IPS-18c (cell line): ENCODE measurements around the gene OXCT2.
"Not testable (repeated sequence)": the region's sequence is repeated elsewhere in the genome, so short reads cannot be mapped to it uniquely, and the experiment has no call there.

Experiments used
- H3K4me3 ChIP-seq: 2 replicates; pipeline ENCODE4 v1.7.0; 2013; ENCODE audit warnings: low read depth, mild to moderate bottlenecking, low read length, moderate library complexity; ENCODE audit not compliant: insufficient read depth
- H3K9me3 ChIP-seq: one replicate; pipeline ENCODE4 v1.6.1; 2013; ENCODE audit warnings: mild to moderate bottlenecking, low read length, moderate library complexity; ENCODE audit not compliant: control insufficient read depth, insufficient read depth

Gene OXCT2

DNA sequence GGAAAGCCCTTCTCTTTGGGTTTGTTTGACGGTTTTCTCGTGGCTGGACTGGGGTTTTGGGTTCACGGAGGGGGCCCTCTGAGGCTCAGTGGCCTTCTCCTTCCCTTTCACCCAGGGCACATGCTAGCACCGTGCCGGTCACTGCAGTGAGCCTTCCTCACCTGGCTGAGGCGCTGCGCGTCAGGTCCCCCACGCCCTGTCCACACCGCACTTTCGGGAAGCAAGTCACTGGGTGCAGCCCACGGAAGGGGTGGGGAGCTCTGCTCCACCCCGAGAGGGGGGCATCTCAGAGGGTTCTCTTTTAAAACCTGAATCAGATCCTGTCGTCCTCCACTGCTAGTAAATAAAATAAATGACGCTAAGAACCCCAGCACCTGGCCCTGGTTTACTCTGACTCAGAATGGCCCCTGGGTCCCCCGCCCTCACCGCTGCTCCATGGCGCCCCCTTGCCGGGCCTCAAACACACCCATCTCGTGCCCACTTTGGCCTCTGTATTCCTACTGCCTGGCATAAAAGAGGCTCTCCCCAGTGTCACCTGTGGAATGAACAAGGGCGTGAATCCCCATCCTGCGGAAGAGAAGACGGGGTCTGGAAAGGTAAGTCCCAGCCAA lies 2.3 kb upstream of the OXCT2 start:
- H3K9me3 ChIP-seq, H3K4me3 ChIP-seq: not testable (repeated sequence)

DNA sequence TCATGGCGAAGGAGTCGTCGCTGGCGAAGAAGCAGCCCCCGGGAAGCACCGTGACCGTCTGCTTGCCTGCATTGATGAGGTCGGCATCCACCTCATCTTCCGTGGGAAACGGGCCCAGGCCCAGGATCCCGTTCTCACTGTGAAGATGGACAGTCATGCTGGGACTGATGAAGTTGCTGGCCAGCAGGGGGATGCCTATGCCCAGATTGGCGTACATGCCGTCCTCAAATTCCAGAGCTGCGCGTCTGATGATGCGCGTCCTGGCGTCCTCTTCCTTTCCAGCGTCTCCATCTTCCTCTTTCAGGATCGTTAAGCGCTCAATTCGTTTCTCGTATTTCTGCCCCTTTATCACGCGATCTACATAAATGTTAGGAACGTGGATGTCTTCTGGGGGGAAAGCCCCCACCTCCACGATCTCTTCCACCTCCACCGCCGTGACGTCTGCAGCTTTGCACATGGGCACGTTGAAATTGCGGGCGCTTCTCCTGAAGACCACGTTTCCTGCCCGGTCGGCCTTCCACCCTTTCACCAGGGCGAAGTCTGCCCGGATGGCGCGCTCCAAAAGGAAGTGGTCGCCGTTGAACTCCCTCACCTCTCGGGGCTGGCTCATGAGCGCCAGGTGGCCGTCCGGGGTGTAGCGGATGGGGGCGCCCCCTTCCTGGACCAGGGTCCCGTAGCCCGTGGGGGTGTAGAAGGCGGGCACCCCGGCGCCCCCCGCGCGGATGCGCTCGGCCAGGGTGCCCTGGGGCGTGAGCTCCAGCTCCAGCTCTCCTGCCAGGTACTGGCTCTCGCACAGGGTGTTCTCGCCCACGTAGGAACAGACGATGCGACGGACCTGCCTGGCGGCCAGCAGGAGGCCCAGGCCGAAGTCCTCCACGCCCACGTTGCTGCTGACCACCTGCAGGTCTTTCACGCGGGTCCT lies 787 bp downstream of the OXCT2 start:
- not testable (repeated sequence) for H3K9me3 ChIP-seq, H3K4me3 ChIP-seq

DNA sequence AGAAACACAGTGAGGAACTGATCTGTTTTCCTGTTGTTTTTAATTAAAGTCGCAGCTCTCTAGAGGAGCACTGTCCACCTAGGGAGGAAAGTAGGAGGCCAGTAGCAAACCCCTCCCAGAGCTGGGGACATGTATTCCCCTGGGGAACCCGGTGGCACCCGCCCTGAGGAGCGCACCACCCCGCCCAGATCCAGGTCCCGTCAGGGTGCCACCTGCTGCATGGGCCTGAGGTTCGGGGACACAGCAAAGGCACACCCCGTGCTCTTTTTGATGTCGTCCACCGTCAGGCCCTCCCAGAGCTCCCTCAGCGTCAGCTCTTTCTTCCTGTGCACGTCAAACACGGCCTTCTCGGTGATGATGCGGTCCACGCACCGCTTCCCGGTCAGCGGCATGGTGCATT lies 1.6 kb downstream of the OXCT2 start:
- H3K4me3 ChIP-seq, H3K9me3 ChIP-seq: not testable (repeated sequence)

DNA sequence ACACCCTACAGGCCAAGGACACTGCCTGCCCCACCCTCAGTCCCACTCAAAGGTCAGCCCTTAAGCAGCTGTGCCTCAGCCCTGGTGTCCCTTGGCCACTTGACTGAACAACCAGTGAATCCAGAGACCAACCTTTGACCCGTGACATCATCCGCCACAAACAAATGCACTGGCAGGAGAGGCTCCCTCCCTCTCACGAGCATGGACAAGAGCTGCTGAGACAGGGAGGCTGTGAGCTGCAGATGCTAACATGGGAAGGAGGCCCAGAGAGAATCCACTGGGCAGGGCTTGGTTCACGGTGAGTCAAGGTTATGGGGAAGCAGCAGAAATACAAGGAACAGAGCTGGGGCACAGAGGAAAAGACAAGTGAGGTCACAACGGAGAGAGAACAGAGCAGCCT lies 4.7 kb downstream of the OXCT2 start:
- H3K4me3 ChIP-seq, H3K9me3 ChIP-seq: not testable (repeated sequence)

DNA sequence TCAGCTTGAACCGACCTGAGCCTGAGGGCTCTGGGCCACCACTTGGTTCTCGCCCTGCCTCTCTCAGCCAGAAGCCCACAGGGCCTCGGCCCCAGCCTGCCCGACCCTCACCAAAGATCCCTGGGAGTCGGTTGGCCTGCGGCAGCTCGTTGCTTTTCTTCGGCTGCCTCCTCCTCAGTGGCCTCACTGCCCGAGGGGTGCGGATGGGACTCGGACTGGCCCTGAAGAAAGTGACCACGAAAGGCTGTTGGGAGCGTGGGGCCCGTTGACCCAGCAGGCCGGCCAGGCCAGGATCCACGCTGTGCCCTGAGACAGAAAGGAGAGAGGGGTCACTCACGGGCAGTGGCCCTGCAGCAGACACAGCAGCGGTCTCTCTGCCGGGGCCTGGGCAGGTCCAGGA lies 6.6 kb downstream of the OXCT2 start:
- H3K9me3 ChIP-seq, H3K4me3 ChIP-seq: not testable (repeated sequence)

DNA sequence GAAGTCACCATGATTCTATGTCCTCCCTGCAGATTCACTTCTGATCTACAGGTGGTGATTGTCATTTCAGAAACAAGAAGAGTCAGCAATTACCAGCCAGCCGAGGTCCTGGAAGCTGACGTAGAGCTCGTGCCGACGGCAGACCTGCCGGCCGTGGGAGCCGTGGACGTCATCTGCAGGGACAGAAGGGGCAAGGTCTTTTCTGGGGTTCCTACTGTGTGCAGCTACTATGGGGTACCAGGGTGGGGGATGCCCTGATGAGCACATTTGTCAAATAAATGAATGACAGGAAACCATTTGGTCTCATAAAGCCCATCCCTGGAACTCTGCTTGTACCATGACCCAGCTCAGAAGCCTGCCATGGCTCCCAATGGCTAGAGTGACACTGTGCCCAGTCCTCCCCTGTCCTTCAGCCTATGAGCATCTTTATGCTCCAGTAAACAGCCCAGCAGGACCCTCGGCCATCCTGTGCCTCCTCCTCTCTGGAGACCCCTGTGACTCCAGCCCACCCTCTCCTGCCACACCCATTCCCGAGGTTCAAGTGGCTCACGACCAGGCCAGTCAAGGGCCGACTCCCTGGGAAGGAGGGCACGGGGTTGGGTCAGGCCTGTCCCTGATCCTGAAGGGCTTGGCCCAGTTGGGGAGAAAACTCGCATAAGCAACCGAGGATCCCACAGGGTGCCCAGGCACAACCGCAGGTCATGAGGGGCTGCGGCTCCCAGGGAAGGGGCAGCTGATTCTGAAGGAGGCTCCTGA lies 7.4 kb downstream of the OXCT2 start:
- not testable (repeated sequence) for H3K9me3 ChIP-seq, H3K4me3 ChIP-seq

DNA sequence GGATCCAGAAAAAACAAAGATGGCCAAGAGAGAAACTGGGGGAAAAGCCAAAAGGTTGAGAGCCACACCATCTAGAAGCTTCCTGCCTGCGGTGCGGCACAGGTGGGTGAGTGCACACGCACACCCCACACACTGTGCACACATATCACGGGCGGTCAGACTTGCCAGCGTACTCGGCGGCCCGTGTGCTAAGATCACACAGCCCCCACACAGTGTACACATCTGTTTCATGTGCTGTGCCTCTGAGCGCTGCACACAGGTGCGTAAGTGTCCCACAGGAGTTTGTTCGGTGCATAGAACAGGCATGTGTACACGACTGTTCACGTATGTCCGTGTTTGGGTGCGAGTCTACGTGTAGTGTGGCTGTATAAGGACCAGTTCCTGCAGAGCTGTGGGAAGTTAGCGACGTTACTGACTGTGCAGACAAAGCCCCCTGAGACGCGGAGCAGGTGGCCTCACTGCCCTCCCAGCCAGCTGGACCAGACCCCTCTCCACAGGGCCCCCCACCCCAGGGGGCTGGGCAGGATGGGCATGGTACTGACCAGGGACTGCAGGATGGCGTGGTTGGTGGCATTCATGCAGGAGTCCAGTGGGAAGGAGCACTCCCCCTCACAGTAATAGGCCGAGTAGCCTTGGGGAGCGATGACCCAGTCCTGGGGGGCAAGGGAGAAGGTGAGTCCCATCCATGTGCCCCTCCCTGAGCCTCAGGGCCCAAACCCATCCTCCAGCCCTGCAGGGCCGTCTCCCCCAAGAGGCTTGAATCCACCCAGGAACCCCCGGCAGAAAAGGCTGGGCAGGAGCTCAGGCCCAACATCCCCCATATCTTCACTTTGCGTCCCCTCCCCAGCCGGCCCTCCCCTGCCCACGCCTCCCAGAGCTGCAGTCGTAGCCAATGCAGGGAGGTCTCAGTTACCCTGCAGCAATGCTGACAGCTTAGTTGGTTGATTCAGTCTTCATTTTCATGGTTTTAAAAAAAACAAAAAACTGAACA lies 8.3 kb downstream of the OXCT2 start:
- H3K4me3 ChIP-seq, result no peak overlapping the region
- peaks cover 3% of the 10 kb centered on the region for H3K9me3 ChIP-seq

DNA sequence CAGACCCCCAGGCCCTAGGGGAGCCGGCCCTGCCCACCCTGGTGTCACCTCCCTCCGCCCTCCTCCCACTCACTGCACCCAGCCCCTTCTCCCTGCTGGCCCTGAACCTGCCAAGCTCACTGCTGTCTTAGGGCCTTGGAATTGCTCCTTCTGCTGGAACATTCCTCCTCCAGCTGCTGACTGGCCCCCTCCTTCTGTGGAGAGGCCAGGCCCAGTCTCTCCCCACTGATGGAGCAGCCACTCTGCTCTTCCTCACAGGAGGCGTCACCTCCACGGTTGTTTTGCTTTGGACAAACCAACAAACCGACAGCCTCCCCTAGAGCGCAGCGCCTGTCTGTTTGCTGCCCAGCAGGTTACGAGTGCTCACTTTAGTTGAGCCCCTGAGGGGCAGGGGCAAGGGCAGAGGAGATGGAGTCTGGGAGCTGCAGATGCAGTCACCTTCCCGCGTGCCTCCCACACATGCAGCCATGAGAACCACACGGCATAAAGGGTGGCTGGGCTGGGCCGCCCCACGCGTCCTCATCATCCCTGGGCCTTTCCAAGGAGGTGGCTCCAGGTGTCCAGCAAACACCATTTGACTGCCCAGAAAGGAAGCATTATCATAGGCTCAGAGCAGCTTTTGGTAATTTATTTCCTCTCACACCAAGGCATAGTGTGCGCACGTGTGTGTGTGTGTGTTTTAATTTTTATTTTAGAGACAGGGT lies 9.4 kb downstream of the OXCT2 start:
- Histone ChIP-seq H3K9me3 (peaks cover 3% of the 10 kb centered on the region), H3K4me3 (no peak overlapping the region)

DNA sequence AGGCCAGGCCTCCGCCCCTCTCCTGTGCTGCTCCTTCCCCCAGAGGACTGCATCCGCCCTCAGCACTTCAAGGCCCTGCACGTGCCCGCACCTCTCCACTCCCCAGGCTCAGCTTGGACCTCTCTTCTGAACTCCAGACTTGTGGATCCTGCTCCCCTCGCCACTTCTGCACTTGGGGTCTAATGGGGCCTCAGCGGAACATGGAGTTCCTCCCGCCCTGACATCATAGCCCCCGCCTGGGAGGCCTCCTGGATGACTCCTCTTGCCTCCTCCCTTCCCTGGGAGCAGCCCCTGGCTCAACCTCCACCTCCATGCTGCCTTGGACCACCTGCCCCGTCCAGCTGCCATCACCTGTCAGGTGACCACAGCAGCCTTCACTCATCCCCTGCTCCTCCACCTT lies 10.1 kb downstream of the OXCT2 start:
- Histone ChIP-seq H3K9me3 (peaks cover 3% of the 10 kb centered on the region), H3K4me3 (no peak overlapping the region)

DNA sequence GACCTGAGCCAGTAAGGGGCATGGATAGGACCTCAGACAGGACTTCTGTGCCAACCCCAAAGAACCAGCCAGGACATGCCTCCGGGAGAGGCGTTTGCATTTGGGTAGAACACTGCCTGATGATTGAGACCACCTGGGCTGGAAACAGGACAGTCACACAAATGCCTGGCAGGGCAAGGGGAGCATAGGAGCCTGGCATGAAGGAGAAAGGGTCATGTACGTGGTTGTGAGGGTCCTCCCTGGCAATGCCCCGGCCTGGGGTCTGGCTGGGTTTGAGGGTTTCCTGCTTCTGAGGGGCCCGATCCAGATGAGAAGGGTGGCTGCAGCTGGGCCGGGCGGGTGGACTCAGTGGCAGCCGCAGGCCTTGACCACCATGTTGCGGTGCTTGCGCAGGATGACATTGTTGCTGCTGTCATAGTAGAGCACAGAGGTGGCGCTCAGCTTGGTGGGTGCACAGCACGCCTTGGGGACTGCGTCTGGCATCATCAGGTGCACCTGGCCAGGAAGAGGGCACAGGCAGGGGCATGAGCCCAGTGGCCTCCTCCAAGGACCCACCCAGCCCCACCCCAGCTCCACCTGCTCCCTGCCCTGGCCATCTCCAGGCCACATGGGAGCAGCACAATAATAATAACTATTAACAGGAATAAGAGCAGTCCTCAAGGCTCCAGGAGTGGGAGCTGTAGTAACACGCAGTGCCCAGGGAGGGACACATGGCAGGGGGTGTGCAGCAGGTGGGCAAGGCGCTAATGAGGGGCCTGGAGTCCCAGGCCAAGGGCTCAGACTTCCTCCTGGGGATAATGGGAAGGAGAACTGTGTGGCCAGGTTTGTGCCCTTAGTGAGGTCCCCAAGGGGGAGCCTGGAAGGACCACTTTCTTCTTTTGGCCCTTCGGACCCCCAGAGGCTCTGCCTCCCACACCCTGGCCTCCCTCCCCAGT lies 10.8 kb downstream of the OXCT2 start:
- Histone ChIP-seq H3K4me3 (no peak overlapping the region), H3K9me3 (peaks cover 3% of the 10 kb centered on the region)

DNA sequence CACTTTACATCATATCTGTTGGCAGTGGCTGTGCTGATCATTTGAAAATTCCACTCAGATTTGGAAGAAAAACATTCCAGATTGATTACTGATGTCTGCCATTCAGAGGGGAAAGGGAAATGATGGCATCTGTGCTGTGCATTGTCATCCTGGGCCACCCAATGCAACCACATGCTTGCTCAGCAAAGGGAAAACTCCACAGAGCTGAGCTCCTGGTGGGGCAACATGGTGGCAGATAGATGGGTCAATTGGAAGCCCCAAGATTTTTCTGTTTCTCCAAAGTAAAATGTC lies 11.8 kb downstream of the OXCT2 start:
- H3K9me3 ChIP-seq, result peaks cover 3% of the 10 kb centered on the region
- H3K4me3 ChIP-seq, result no peak overlapping the region

DNA sequence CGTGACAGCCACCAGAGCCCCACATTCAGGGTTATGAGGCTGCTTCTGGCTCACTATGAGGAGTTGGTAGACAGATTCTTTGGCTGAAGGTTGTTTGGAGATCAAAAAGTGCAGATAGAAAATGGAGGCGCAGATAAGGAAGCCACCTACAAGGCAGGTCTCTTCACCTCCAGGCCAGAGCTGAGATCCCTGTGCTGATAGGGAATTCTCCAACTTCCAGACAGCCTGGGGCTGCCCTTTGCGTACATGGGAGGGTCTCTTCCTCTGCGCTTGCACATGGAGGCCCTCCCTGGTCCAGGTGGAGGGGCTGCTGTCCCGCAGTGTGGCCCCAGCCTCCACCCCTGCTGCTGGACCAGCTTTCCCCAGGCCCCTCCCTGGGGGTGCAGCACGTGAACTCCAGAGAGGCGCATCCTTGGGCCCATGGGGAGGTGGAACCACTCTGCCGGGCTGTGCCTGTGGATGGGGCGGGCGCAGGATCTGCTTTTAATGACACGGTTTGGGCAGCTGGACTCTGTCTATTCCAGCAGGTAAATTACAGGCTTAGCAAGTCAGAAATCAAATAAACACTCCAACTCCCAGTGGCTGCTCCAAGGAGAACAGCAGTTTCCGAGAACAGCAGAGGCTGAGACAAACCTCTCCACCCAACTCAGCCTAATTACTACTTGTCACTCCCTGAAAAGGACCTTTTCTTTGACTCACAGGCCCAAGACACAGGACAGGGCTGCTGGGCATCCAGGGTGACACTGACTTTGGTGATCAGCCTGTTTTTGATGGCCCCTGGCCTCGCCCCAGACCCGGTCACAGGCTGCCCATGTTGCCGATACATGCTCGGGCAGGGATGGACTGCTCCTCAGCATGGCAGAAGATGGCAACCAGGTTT lies 12.4 kb downstream of the OXCT2 start:
- Histone ChIP-seq H3K4me3 (no peak overlapping the region), H3K9me3 (peaks cover 3% of the 10 kb centered on the region)

DNA sequence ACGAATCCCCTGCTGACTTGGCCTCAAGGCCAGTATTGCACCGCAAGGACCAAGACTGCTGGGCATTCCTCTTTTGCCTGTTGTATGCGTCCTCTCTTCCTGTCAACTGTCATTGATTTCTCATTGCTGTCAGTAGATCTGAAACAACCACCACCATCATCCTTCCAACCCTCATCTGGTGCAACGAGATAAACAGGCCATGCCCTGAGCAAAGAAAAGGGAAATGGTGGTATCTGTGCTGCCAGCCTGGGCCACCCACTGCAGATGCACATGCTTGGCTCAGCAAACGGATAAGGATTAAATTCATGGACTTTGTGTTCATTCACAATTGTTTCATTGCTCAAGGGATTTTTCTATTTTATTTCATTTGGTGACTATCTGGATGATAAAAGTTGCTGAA lies 13.6 kb downstream of the OXCT2 start:
- H3K4me3 ChIP-seq, result no peak overlapping the region
- peaks cover 3% of the 10 kb centered on the region for H3K9me3 ChIP-seq

DNA sequence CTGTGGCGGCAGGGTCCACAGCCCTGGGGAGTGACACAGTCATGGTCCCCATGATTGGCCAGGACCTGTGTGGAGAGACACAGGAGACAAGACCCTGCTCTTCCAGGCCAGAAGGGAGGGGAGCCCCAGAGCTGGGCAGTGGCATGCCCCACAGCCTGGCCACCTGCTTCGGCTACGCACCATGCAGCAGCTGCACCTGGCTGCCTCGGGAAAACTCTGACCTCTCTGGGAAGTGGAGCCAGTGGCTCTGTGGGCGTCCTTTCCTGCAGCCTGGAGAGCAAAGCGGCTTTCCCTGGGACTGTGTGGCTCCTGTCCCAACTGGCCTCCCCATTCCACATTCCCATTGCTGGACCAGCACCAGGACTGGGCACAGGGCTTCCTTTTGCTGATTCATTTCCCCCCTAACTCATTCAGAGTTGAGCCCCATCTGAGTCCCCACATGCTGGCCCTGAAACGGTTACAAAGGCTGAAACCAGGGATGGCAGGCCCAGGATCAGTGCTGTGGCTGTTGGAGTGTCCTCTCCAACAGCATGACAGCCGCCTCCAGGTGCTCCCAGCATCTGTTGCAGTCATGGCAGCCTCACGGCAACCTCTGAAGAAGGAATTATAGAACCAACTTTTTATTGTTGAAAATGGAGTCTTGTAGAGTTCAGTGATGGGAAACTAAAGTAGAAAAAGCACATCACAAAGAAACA lies 15.0 kb downstream of the OXCT2 start:
- Histone ChIP-seq H3K4me3 (no peak overlapping the region), H3K9me3 (peaks cover 3% of the 10 kb centered on the region)
